PC-3 (cell line): ENCODE results near the gene DNAJC3. TPM values are rescaled to one million over a fixed set of nuclear protein-coding genes. Genes with fewer than 3 reads are reported as not detected.

ENCODE experiments used
- ATAC-seq: fragments of 200-7000 bp; cut with Tn5 transposase; 2 replicates; pipeline ENCODE4 v1.9.1; 2020; ENCODE audit warnings: mild to moderate bottlenecking, moderate library complexity
- BruUV-seq: library from RNA; stranded (reverse); fragments of 400-500 nt; replicated peaks from 2 replicates; lab custom pipeline; 2021; lab: Mats Ljungman, UMichigan
- CTCF ChIA-PET: fragments of 300-600 bp; sonication (Branson Sonifier 250); formaldehyde crosslinking; loops from one replicate; lab custom pipeline; 2022; ENCODE audit warnings: antibody characterized with exemption; lab: Charles Lee
- POLR2A ChIA-PET: fragments of 300-600 bp; sonication (Branson Sonifier 250); formaldehyde crosslinking; loops from one replicate; lab custom pipeline; 2022; ENCODE audit warnings: antibody characterized with exemption; ENCODE audit not compliant: unreplicated experiment; lab: Charles Lee
- DNase-seq: peaks from one replicate; pipeline ENCODE4 v3.0.0-alpha.2; 2015
- H2AFZ ChIP-seq: fragments of 300-600 bp; sonication (generic); 2 replicates; pipeline ENCODE4 v1.6.0; 2016; ENCODE audit warnings: antibody characterized with exemption, low read length
- H3F3A ChIP-seq: fragments of 300-600 bp; sonication (generic); one replicate; pipeline ENCODE4 v1.6.0; 2017; ENCODE audit warnings: antibody characterized with exemption, low read length, control low read depth, mild to moderate bottlenecking; ENCODE audit not compliant: unreplicated experiment
- H3K27ac ChIP-seq: fragments of 300-600 bp; sonication (generic); 2 replicates; pipeline ENCODE4 v1.5.1; 2016; ENCODE audit warnings: mild to moderate bottlenecking, low read length
- H3K27me3 ChIP-seq: fragments of 300-600 bp; sonication (generic); 2 replicates; pipeline ENCODE4 v1.6.1; 2016; ENCODE audit warnings: low read length, mixed read lengths
- H3K36me3 ChIP-seq: fragments of 300-600 bp; sonication (generic); 2 replicates; pipeline ENCODE4 v1.6.1; 2016; ENCODE audit warnings: low read depth, mixed run types, low read length, mixed read lengths
- H3K4me1 ChIP-seq: fragments of 300-600 bp; sonication (generic); 2 replicates; pipeline ENCODE4 v1.5.1; 2016; ENCODE audit warnings: low read length; ENCODE audit not compliant: insufficient read depth
- H3K4me2 ChIP-seq: fragments of 300-600 bp; sonication (generic); 2 replicates; pipeline ENCODE4 v1.6.0; 2016; ENCODE audit warnings: low read length
- H3K4me3 ChIP-seq: fragments of 300-600 bp; sonication (generic); 2 replicates; pipeline ENCODE4 v1.5.1; 2016; ENCODE audit warnings: mild to moderate bottlenecking, low read length, mixed read lengths
- H3K79me2 ChIP-seq: fragments of 300-600 bp; sonication (generic); 2 replicates; pipeline ENCODE4 v1.6.1; 2017; ENCODE audit warnings: low read length, mixed read lengths
- H3K9ac ChIP-seq: fragments of 300-600 bp; sonication (generic); 2 replicates; pipeline ENCODE4 v1.6.0; 2016; ENCODE audit warnings: mild to moderate bottlenecking, low read length
- H3K9me2 ChIP-seq: fragments of 300-600 bp; sonication (generic); replicated peaks from 2 replicates; pipeline ENCODE4 v1.6.1; 2016; ENCODE audit warnings: mixed run types, low read length, mixed read lengths
- H3K9me3 ChIP-seq: fragments of 300-600 bp; sonication (generic); 2 replicates; pipeline ENCODE4 v1.6.1; 2016; ENCODE audit warnings: low read length, mixed read lengths
- H4K20me1 ChIP-seq: fragments of 300-600 bp; sonication (generic); 2 replicates; pipeline ENCODE4 v1.6.1; 2016; ENCODE audit warnings: low read length, mixed read lengths
- CTCF ChIP-seq: fragments of 300-600 bp; sonication (generic); conservative IDR thresholded peaks from 2 replicates; pipeline ENCODE4 v1.5.1; 2017; ENCODE audit warnings: antibody characterized with exemption, low read depth, mild to moderate bottlenecking, low read length
- EZH2 ChIP-seq: fragments of 300-600 bp; sonication (generic); IDR thresholded peaks from one replicate; pipeline ENCODE4 v1.6.1; 2017; ENCODE audit warnings: antibody characterized with exemption, mild to moderate bottlenecking, low read length; ENCODE audit not compliant: unreplicated experiment
- EZH2phosphoT487 ChIP-seq: fragments of 300-600 bp; sonication (generic); IDR thresholded peaks from 2 replicates; pipeline ENCODE4 v1.6.1; 2018; ENCODE audit warnings: mild to moderate bottlenecking, antibody characterized with exemption, low read length, borderline replicate concordance
- intact Hi-C: fragments of 100-400 bp; cut with micrococcal nuclease; formaldehyde crosslinking; loops from 2 replicates; pipeline ENCODE4 v1.9.0; 2023
- total RNA-seq: library from RNA; depleted of rRNA; stranded (reverse); fragments of >200 nt; gene quantifications from 2 replicates; pipeline ENCODE4 v1.2.3, GENCODE V29; 2014

DNAJC3 gene
- total RNA-seq, 1 experiment from 2014 or later: 20.5 TPM

- no peaks in the 10 kb centered on the region for H3F3A ChIP-seq
- H3K27me3 ChIP-seq: no peaks in the 10 kb centered on the region
- no peaks in the 10 kb centered on the region; the same call in 1 of the 2 replicates for H3K79me2 ChIP-seq
- H3K4me1 ChIP-seq: no peaks in the 10 kb centered on the region
- no peaks in the 10 kb centered on the region for H3K36me3 ChIP-seq
- no peak overlapping the region for H2AFZ ChIP-seq
- no peaks in the 10 kb centered on the region for H4K20me1 ChIP-seq
- intact Hi-C loops: no loop called here
- POLR2A ChIA-PET: no interaction called here
- no peak for ATAC-seq
- H3K9me2 ChIP-seq: no peaks in the 10 kb centered on the region
- H3K4me2 ChIP-seq: no peak overlapping the region
- no peaks in the 10 kb centered on the region for H3K9me3 ChIP-seq
- no TSS peak for BruUV-seq
- TF ChIP-seq CTCF: no peak
- TF ChIP-seq EZH2: no peak
- no peak for TF ChIP-seq EZH2phosphoT487
- CTCF ChIA-PET: no interaction called here
- no peak overlapping the region for H3K4me3 ChIP-seq
- DNase-seq: no peak
- no peak overlapping the region for H3K9ac ChIP-seq
- H3K27ac ChIP-seq: no peak overlapping the region
Observed at GRCh38 chr13:95724252-95724651, 47.3 kb downstream of the DNAJC3 start.

- no peak for TF ChIP-seq CTCF
- TF ChIP-seq EZH2: no peak
- TF ChIP-seq EZH2phosphoT487: no peak
- Histone ChIP-seq H3K79me2 (peaks cover 5% of the 10 kb centered on the region; the same call in 1 of the 2 replicates), H3K27ac (no peak overlapping the region), H3F3A (no peaks in the 10 kb centered on the region), H3K9ac (no peak overlapping the region), H3K4me1 (no peaks in the 10 kb centered on the region), H4K20me1 (no peaks in the 10 kb centered on the region), H3K36me3 (peaks cover 4% of the 10 kb centered on the region; the same call in 1 of the 2 replicates), H3K9me2 (no peaks in the 10 kb centered on the region), H3K27me3 (no peaks in the 10 kb centered on the region), H2AFZ (no peak overlapping the region), H3K9me3 (no peaks in the 10 kb centered on the region), H3K4me3 (no peak overlapping the region), H3K4me2 (no peak overlapping the region)
- CTCF ChIA-PET: no interaction called here
- no TSS peak for BruUV-seq
- DNase-seq (no peak), ATAC-seq (no peak)
- POLR2A ChIA-PET: no interaction called here
- intact Hi-C loops: no loop called here
Observed at GRCh38 chr13:95726876-95727275, 49.9 kb downstream of the DNAJC3 start.

GRCh38 chr13:95728957-95729356, 52.0 kb downstream of the DNAJC3 start:
- DNase-seq: no peak
- ChIA-PET POLR2A (no interaction called here), CTCF (no interaction called here)
- Histone ChIP-seq H3K4me2 (no peak overlapping the region), H3K36me3 (peaks cover 8% of the 10 kb centered on the region), H3K27me3 (no peaks in the 10 kb centered on the region), H3K4me1 (no peaks in the 10 kb centered on the region), H3K9ac (no peak overlapping the region), H3K9me2 (no peaks in the 10 kb centered on the region), H3K4me3 (no peak overlapping the region), H3F3A (no peaks in the 10 kb centered on the region), H2AFZ (no peak overlapping the region), H3K27ac (no peak overlapping the region), H4K20me1 (no peaks in the 10 kb centered on the region), H3K79me2 (peaks cover 20% of the 10 kb centered on the region; the same call in 1 of the 2 replicates), H3K9me3 (no peaks in the 10 kb centered on the region)
- TF ChIP-seq CTCF: no peak
- TF ChIP-seq EZH2: no peak
- ATAC-seq: no peak
- intact Hi-C loops: no loop called here
- no TSS peak for BruUV-seq
